ENCODE measurements around the gene MKRN1.
"Not testable (repeated sequence)": the region's sequence is repeated elsewhere in the genome, so short reads cannot be mapped to it uniquely, and the experiment has no call there.

MKRN1 gene

DNA sequence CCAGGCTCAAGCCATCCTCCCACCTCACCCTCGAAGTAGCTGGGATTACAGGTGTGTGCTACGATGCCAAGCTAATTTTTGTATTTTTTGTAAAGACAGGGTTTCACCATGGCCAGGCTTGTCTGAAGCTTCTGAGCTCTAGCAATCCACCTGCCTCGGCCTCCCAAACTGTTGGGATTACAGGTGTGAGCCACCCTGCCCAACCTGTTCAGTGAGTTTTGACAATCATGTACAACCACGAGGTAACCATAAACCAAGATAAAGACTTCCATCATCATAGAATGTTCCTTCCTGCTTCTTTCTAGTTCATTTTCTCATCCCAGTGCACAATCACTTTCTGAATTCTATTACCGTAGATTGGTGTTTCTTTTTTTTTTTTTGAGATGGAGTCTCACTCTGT is 30.5 kb upstream of the MKRN1 start:
- TF ChIP-seq EZH2phosphoT487 (IDR thresholded peaks at IDR 0.05; ENCODE audit: borderline replicate concordance, low read length), result no peak
- TF ChIP-seq, protein P1, sequence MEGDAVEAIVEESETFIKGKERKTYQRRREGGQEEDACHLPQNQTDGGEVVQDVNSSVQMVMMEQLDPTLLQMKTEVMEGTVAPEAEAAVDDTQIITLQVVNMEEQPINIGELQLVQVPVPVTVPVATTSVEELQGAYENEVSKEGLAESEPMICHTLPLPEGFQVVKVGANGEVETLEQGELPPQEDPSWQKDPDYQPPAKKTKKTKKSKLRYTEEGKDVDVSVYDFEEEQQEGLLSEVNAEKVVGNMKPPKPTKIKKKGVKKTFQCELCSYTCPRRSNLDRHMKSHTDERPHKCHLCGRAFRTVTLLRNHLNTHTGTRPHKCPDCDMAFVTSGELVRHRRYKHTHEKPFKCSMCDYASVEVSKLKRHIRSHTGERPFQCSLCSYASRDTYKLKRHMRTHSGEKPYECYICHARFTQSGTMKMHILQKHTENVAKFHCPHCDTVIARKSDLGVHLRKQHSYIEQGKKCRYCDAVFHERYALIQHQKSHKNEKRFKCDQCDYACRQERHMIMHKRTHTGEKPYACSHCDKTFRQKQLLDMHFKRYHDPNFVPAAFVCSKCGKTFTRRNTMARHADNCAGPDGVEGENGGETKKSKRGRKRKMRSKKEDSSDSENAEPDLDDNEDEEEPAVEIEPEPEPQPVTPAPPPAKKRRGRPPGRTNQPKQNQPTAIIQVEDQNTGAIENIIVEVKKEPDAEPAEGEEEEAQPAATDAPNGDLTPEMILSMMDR (IDR thresholded peaks at IDR 0.05; ENCODE audit: low read depth, low read length, poor library complexity, severe bottlenecking), result no peak
- H3K9me3 ChIP-seq (ENCODE audit: control insufficient read depth, insufficient read depth, low read length), result no peaks in the 10 kb centered on the region
- no peaks in the 10 kb centered on the region for H3K4me1 ChIP-seq (ENCODE audit: control insufficient read depth, low read length)
- H3K27me3 ChIP-seq (ENCODE audit: control insufficient read depth, low read length), result peaks cover 11% of the 10 kb centered on the region
- H3K36me3 ChIP-seq (ENCODE audit: control insufficient read depth, low read length), result no peaks in the 10 kb centered on the region
- no peak overlapping the region for H3K4me3 ChIP-seq (ENCODE audit: low read length)
- no peak overlapping the region for H3K27ac ChIP-seq (ENCODE audit: low read depth, low read length)
- H3K4me2 ChIP-seq (ENCODE audit: low read length), result no peak overlapping the region
- H3K9me2 ChIP-seq (replicated peaks; ENCODE audit: control insufficient read depth, low read length), result no peaks in the 10 kb centered on the region
- H3F3A ChIP-seq (ENCODE audit: control insufficient read depth, insufficient read depth), result no peaks in the 10 kb centered on the region
- no peaks in the 10 kb centered on the region for H3K79me2 ChIP-seq (ENCODE audit: control insufficient read depth, low read length)
- H4K20me1 ChIP-seq (ENCODE audit: control insufficient read depth, insufficient read depth, low read depth, low read length), result peaks cover 5% of the 10 kb centered on the region; the same call in 1 of the 2 replicates

DNA sequence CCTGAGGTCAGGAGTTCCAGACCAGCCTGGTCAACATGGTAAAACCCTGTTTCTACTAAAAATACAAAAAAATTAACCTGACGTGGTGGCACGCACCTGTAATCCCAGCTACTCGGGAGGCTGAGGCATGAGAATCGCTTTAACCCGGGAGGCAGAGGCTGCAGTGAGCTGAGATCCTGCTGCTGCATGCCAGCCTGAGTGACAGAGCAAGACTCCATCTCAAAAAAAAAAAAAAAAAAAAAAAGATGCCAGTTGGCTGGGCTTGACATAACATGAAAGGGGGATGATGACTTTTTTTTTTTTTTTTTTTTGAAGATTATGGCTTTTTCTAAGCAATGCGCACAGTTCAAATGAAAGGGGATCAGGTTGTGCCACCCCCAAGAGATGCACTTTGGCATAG is 28.3 kb upstream of the MKRN1 start:
- not testable (repeated sequence) for H3K36me3 ChIP-seq (ENCODE audit: control insufficient read depth, low read length); H3F3A ChIP-seq (ENCODE audit: control insufficient read depth, insufficient read depth); H3K9me3 ChIP-seq (ENCODE audit: control insufficient read depth, insufficient read depth, low read length); H3K4me3 ChIP-seq (ENCODE audit: low read length); H4K20me1 ChIP-seq (ENCODE audit: control insufficient read depth, insufficient read depth, low read depth, low read length); H3K4me1 ChIP-seq (ENCODE audit: control insufficient read depth, low read length); H3K79me2 ChIP-seq (ENCODE audit: control insufficient read depth, low read length); H3K9me2 ChIP-seq (replicated peaks; ENCODE audit: control insufficient read depth, low read length); H3K4me2 ChIP-seq (ENCODE audit: low read length); H3K27ac ChIP-seq (ENCODE audit: low read depth, low read length)
- peaks cover 11% of the 10 kb centered on the region for H3K27me3 ChIP-seq (ENCODE audit: control insufficient read depth, low read length)

DNA sequence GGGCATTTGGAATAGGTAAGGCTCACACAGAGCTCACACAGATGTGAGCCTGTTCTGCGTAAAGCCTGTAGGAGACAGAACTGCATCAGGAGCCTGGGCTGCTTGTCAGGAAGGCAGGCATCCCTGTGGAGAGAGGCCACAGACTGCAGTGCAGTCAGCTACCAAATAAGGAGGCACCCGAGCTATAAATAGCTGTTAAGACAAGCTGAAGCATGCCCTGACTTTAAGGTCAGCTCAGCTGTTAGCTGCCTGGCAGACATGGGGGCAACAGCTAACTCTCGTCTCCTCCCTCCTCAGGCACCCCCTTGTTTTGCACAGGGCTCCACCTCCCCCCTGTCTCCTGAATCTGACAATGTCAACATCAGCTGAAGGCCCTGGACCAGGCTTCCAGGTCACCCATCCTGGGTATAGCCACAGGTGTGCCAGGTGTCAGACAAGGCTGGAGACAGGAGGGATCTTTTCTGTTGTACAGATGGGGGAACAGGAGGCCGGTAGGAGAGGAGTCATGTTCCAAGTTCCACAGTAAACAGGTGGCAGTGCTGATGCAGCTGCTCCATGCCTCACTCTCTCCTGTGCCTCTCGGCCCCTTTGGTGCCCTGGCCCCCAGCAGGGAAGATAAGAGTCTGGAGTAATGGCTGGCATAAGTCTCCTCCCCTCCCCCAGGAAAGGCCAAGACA is 27.6 kb upstream of the MKRN1 start:
- no peaks in the 10 kb centered on the region for H3K79me2 ChIP-seq (ENCODE audit: control insufficient read depth, low read length)
- TF ChIP-seq EZH2phosphoT487 (IDR thresholded peaks at IDR 0.05; ENCODE audit: borderline replicate concordance, low read length), result no peak
- TF ChIP-seq, protein P1 (IDR thresholded peaks at IDR 0.05; ENCODE audit: low read depth, low read length, poor library complexity, severe bottlenecking), result no peak
- no peaks in the 10 kb centered on the region for H3K4me1 ChIP-seq (ENCODE audit: control insufficient read depth, low read length)
- H3K27ac ChIP-seq (ENCODE audit: low read depth, low read length), result no peak overlapping the region
- no peaks in the 10 kb centered on the region for H3K9me3 ChIP-seq (ENCODE audit: control insufficient read depth, insufficient read depth, low read length)
- H3K4me3 ChIP-seq (ENCODE audit: low read length), result no peak overlapping the region
- no peaks in the 10 kb centered on the region for H4K20me1 ChIP-seq (ENCODE audit: control insufficient read depth, insufficient read depth, low read depth, low read length)
- H3F3A ChIP-seq (ENCODE audit: control insufficient read depth, insufficient read depth), result no peaks in the 10 kb centered on the region
- no peaks in the 10 kb centered on the region for H3K9me2 ChIP-seq (replicated peaks; ENCODE audit: control insufficient read depth, low read length)
- no peaks in the 10 kb centered on the region for H3K36me3 ChIP-seq (ENCODE audit: control insufficient read depth, low read length)
- H3K27me3 ChIP-seq (ENCODE audit: control insufficient read depth, low read length), result peaks cover 11% of the 10 kb centered on the region
- no peak overlapping the region for H3K4me2 ChIP-seq (ENCODE audit: low read length)

DNA sequence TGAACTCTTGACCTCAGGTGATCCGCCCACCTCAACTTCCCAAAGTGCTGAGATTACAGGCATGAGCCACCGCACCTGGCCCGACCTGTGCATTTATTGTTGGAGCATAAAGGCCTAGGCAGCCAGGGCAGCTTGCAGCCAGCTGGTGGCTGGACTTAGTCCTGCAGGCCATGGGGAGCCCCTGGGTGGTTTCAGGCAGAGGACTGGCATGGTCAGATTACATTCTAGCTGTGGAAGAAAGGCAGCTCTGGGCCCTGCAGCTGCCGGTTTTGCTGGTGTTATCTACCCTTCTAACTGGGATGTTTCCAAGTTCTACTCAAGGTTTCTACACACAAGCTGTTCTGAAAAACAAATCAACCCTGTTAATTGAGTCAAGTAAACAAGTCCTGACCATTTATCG is 22.7 kb upstream of the MKRN1 start:
- Histone ChIP-seq H3K36me3 (ENCODE audit: control insufficient read depth, low read length) (no peaks in the 10 kb centered on the region), H3K9me2 (replicated peaks; ENCODE audit: control insufficient read depth, low read length) (no peaks in the 10 kb centered on the region), H3K4me2 (ENCODE audit: low read length) (no peak overlapping the region), H3K4me1 (ENCODE audit: control insufficient read depth, low read length) (no peaks in the 10 kb centered on the region), H3K27me3 (ENCODE audit: control insufficient read depth, low read length) (peaks cover 8% of the 10 kb centered on the region), H3K9me3 (ENCODE audit: control insufficient read depth, insufficient read depth, low read length) (no peaks in the 10 kb centered on the region), H3K27ac (ENCODE audit: low read depth, low read length) (no peak overlapping the region), H3K79me2 (ENCODE audit: control insufficient read depth, low read length) (no peaks in the 10 kb centered on the region), H4K20me1 (ENCODE audit: control insufficient read depth, insufficient read depth, low read depth, low read length) (no peaks in the 10 kb centered on the region), H3F3A (ENCODE audit: control insufficient read depth, insufficient read depth) (no peaks in the 10 kb centered on the region), H3K4me3 (ENCODE audit: low read length) (no peak overlapping the region)
- TF ChIP-seq, protein P1 (IDR thresholded peaks at IDR 0.05; ENCODE audit: low read depth, low read length, poor library complexity, severe bottlenecking), result no peak
- no peak for TF ChIP-seq EZH2phosphoT487 (IDR thresholded peaks at IDR 0.05; ENCODE audit: borderline replicate concordance, low read length)

DNA sequence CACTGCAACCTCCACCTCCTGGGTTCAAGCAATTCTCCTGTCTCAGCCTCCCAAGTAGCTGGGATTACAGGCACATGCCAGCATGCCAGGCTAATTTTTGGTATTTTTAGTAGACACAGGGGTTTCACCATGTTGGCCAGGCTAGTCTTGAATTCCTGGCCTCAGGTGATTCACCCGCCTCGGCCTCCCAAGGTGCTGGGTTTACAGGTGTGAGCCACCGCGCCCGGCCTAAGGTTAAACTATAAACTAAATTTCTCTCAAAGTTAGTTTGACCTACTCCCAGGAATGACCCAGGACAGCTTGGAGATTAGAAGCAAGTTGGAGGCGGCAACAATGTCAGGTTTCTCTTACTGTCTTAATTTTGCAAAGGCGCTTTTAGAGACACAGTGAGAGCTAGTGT is 18.5 kb upstream of the MKRN1 start:
- not testable (repeated sequence) for H3K27ac ChIP-seq (ENCODE audit: low read depth, low read length); H3K4me1 ChIP-seq (ENCODE audit: control insufficient read depth, low read length); H3K4me3 ChIP-seq (ENCODE audit: low read length); H3K4me2 ChIP-seq (ENCODE audit: low read length); H3K9me2 ChIP-seq (replicated peaks; ENCODE audit: control insufficient read depth, low read length); H4K20me1 ChIP-seq (ENCODE audit: control insufficient read depth, insufficient read depth, low read depth, low read length); H3F3A ChIP-seq (ENCODE audit: control insufficient read depth, insufficient read depth); H3K9me3 ChIP-seq (ENCODE audit: control insufficient read depth, insufficient read depth, low read length); H3K79me2 ChIP-seq (ENCODE audit: control insufficient read depth, low read length); H3K27me3 ChIP-seq (ENCODE audit: control insufficient read depth, low read length); H3K36me3 ChIP-seq (ENCODE audit: control insufficient read depth, low read length)

Data from DOHH2 (cell line).